Breast epithelium (tissue), 4 donors: ENCODE measurements around the gene PRPSAP1. TPM values are rescaled to one million over a fixed set of nuclear protein-coding genes. Genes with fewer than 3 reads are reported as not detected.
"Not testable (repeated sequence)": the region's sequence is repeated elsewhere in the genome, so short reads cannot be mapped to it uniquely, and the experiment has no call there.

Experiments
- DNase-seq, 2 donors: peaks; one replicate each; pipeline ENCODE4 v3.0.0-alpha.2; 2019; ENCODE audit warnings: low spot score in 2 of 2
- H3K27ac ChIP-seq, 2 donors: fragments of 200-600 bp; sonication (generic) in 1 of 2; one replicate each; pipeline ENCODE4 v1.5.1; 2016 to 2019; ENCODE audit warnings: mild to moderate bottlenecking in 1 of 2
- H3K27me3 ChIP-seq, 2 donors: fragments of 200-600 bp; sonication (generic) in 1 of 2; one replicate each; pipeline versions ENCODE4 v1.5.1 to v1.6.0; 2017 to 2019; ENCODE audit warnings: control low read depth in 1 of 2, mild to moderate bottlenecking in 1 of 2
- H3K36me3 ChIP-seq: fragments of 200-600 bp; one replicate; pipeline ENCODE4 v1.5.1; 2019
- H3K4me1 ChIP-seq, 2 donors: fragments of 200-600 bp; sonication (generic); one replicate each; pipeline ENCODE4 v1.5.1; 2016 to 2019; ENCODE audit warnings: control low read depth in 1 of 2
- H3K4me3 ChIP-seq, 3 donors: fragments of 200-600 bp; sonication (generic); 1 replicate in 2 of 3; 2 replicates in 1 of 3; pipeline ENCODE4 v1.5.1; 2016 to 2019; ENCODE audit warnings: mild to moderate bottlenecking in 3 of 3, moderate library complexity in 2 of 3
- H3K9me3 ChIP-seq, 2 donors: fragments of 200-600 bp; sonication (generic) in 1 of 2; one replicate each; pipeline ENCODE4 v1.5.1; 2016 to 2019; ENCODE audit warnings: control low read depth in 1 of 2
- POLR2A ChIP-seq: fragments of 450-650 bp; IDR thresholded peaks from one replicate; pipeline ENCODE4 v1.6.1; 2016; ENCODE audit warnings: antibody characterized with exemption, mild to moderate bottlenecking, moderate library complexity
- POLR2AphosphoS5 ChIP-seq, 3 donors: sonication (generic); formaldehyde crosslinking; IDR thresholded peaks; one replicate each; pipeline ENCODE4 v1.6.1; 2017; ENCODE audit warnings: antibody characterized with exemption in 3 of 3
- intact Hi-C: fragments of 100-400 bp; cut with DNase I; formaldehyde crosslinking; loops from one replicate; pipeline ENCODE4 v1.15.1; 2023; ENCODE audit warnings: low total_unique reads
- total RNA-seq, 3 donors: library from RNA; depleted of rRNA; stranded (reverse); fragments of >200 nt; gene quantifications; one replicate each; pipeline ENCODE4 v1.1.0, GENCODE V29; 2016
- TF ChIP-seq, protein P1 (sequence below), 3 donors: fragments of 450-650 bp; IDR thresholded peaks; one replicate each; pipeline ENCODE4 v1.5.1; 2016 to 2017; ENCODE audit warnings: antibody characterized with exemption in 3 of 3, mild to moderate bottlenecking in 3 of 3, moderate library complexity in 3 of 3

PRPSAP1 gene
- total RNA-seq, 3 donors from 2014 or later = 71.4 to 110 (median 78.3) TPM

DNA sequence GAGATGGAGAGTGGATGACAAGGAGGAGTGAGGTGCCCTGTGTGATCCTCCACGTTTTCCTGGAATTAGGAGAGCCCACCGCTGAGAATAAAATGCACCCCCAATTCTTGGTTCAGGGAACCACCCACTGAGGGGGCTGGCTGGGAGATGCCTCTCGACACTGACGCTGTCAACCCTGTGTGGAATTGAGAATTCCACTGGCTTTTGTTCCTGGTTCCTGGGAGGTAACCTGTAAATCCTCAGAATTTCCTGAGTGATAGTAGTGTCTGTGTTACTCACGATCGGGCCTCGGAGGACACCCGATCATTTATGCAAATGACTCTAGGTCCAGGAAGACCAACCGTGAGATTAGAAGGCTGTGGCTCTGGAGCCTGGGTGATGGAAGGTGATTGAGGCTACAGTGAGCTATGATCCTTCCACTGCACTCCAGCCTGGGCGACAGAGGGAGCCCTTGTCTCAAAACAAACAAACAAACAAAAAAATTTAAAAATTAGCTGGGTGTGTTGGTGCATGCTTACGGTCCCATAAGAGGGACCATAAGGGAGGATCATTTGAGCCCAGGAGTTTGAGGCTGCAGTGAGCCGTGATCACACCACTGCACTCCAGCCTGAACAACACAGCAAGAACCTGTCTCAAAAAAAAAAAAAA lies 11.7 kb upstream of the PRPSAP1 start:
- Histone ChIP-seq H3K9me3 (no peaks in the 10 kb centered on the region), H3K4me1 (peaks cover 0 to 5% of the 10 kb centered on the region in 2 donors), H3K27me3 (no peaks in the 10 kb centered on the region), H3K27ac (no peak overlapping the region), H3K36me3 (no peaks in the 10 kb centered on the region), H3K4me3 (no peak overlapping the region)
- intact Hi-C loops = no loop called here
- no peak for TF ChIP-seq POLR2AphosphoS5 (IDR thresholded peaks at IDR 0.05)
- TF ChIP-seq POLR2A = no peak
- TF ChIP-seq, protein P1, sequence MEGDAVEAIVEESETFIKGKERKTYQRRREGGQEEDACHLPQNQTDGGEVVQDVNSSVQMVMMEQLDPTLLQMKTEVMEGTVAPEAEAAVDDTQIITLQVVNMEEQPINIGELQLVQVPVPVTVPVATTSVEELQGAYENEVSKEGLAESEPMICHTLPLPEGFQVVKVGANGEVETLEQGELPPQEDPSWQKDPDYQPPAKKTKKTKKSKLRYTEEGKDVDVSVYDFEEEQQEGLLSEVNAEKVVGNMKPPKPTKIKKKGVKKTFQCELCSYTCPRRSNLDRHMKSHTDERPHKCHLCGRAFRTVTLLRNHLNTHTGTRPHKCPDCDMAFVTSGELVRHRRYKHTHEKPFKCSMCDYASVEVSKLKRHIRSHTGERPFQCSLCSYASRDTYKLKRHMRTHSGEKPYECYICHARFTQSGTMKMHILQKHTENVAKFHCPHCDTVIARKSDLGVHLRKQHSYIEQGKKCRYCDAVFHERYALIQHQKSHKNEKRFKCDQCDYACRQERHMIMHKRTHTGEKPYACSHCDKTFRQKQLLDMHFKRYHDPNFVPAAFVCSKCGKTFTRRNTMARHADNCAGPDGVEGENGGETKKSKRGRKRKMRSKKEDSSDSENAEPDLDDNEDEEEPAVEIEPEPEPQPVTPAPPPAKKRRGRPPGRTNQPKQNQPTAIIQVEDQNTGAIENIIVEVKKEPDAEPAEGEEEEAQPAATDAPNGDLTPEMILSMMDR (IDR thresholded peaks at IDR 0.05) = no peak
- no peak for DNase-seq

DNA sequence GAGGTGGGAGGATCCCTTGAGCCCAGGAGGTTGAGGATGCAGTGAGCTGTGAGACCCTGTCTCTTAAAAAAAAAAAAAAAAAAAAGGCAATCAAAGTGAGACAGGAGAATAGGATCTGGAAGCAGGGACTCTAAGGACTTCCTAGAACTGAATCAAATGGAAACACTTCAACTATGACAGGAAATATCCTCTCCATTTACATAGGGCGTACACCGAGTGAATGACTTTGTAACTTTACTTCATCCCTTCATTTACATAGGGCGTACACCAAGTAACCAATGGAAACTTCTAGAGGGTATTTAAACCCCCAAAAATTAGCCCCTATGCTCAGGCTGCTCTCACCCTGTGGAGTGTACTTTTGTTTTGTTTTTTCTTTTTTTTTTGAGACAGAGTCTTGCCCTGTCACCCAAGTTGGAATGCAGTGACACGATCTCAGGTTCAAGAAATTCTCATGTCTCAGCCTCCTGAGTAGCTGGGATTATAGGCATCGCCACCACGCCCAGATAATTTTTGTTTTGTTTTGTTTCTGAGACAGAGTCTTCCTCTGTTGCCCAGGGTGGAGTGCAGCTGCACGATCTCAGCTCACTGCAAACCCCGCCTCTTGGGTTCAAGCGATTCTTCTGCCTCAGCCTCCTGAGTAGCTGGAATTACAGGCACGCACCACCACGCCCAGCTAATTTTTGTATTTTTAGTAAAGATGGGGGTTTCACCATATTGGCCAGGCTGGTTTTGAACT lies 9.6 kb upstream of the PRPSAP1 start:
- peak overlapping the region in 1 of 2 donors; percentile 85 for H3K27ac ChIP-seq
- no peak for TF ChIP-seq POLR2A
- no peak for TF ChIP-seq POLR2AphosphoS5 (IDR thresholded peaks at IDR 0.05)
- TF ChIP-seq, protein P1 (IDR thresholded peaks at IDR 0.05) = no peak
- no peak for DNase-seq
- no peaks in the 10 kb centered on the region for H3K9me3 ChIP-seq
- H3K4me1 ChIP-seq = peaks cover 0 to 5% of the 10 kb centered on the region in 2 donors
- no peak overlapping the region for H3K4me3 ChIP-seq
- no peaks in the 10 kb centered on the region for H3K27me3 ChIP-seq
- H3K36me3 ChIP-seq = no peaks in the 10 kb centered on the region
- intact Hi-C loops = no loop called here

DNA sequence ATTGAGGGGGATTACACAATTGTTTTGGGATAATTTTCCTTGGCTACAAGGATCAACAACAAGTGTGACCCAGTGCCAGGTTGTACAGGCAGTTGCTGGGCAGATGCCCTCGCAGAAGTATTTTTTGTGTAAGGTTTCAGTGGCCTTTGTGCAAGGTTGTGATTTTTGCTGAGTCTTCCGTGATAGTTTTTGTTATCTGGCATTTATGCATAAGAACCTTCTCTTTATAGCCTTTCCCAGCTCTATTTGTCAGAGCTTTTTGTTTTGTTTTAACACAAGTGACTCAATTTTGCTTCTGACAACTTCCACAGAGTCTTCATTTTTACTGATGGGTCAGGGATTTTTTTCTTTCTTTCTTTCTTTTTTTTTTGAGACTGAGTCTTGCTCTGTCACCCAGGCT lies 6.7 kb upstream of the PRPSAP1 start:
- intact Hi-C loops = no loop called here
- H3K4me1 ChIP-seq = peaks cover 0 to 5% of the 10 kb centered on the region in 2 donors
- no peaks in the 10 kb centered on the region for H3K36me3 ChIP-seq
- TF ChIP-seq POLR2AphosphoS5 (IDR thresholded peaks at IDR 0.05) = no peak
- TF ChIP-seq POLR2A = no peak
- TF ChIP-seq, protein P1 (IDR thresholded peaks at IDR 0.05) = no peak
- no peak for DNase-seq
- H3K27ac ChIP-seq = peak overlapping the region; percentile 77 to 85
- no peaks in the 10 kb centered on the region for H3K9me3 ChIP-seq
- no peak overlapping the region for H3K4me3 ChIP-seq
- no peaks in the 10 kb centered on the region for H3K27me3 ChIP-seq

DNA sequence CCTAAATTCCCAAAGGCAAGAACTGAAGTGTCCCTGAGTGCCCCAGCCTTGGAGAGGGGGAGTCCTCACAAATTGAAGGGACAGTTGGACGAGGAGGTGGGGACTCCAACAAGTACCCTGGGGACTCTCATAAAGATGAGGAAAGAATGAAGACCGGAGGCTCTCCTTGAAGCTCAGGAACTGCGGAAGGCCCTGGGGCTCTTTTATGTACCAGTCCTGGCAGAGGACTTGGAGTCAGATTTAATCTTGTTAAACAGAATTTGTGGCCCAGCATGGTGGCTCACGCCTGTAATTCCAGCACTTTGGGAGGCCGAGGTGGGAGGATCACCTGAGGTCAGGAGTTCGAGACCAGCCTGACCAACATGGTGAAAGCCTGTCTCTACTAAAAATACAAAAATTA lies 6.1 kb upstream of the PRPSAP1 start:
- intact Hi-C loops, H3K9me3 ChIP-seq, H3K36me3 ChIP-seq, H3K27me3 ChIP-seq, DNase-seq, H3K4me1 ChIP-seq, H3K4me3 ChIP-seq: not testable (repeated sequence)
- H3K27ac ChIP-seq = peak overlapping the region; percentile 77 to 85

DNA sequence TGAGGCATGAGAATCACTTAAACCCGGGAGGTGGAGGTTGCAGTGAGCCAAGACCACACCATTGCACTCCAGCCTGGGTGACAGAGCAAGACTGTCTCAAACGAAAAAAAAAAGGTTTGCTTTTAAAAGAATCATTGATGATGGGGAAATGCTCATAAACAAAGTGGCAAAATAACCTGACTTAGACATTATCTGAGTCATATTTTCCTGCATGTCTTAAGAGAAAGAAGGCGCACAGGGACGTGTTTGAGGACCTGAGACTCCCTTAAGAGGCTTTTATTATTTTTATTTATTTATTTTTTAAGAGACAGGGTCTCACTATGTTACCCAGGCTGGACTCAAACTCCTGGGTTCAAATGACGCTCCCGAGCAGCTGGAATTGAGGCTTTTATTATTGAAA lies 5.7 kb upstream of the PRPSAP1 start:
- no peak for DNase-seq
- TF ChIP-seq POLR2AphosphoS5 (IDR thresholded peaks at IDR 0.05) (no peak), POLR2A (no peak)
- TF ChIP-seq, protein P1 (IDR thresholded peaks at IDR 0.05) = no peak
- no peaks in the 10 kb centered on the region for H3K9me3 ChIP-seq
- no peaks in the 10 kb centered on the region for H3K27me3 ChIP-seq
- intact Hi-C loops = no loop called here
- peaks cover 0 to 5% of the 10 kb centered on the region in 2 donors for H3K4me1 ChIP-seq
- H3K27ac ChIP-seq = peak overlapping the region in 1 of 2 donors; percentile 85
- no peak overlapping the region for H3K4me3 ChIP-seq
- no peaks in the 10 kb centered on the region for H3K36me3 ChIP-seq
